Omental fat pad (tissue), 4 donors: ENCODE data around the gene KDM1A. TPM values are rescaled to one million over a fixed set of nuclear protein-coding genes. Genes with fewer than 3 reads are reported as not detected.

Source experiments
- ATAC-seq: fragments of 150-250 bp; one replicate; pipeline ENCODE4 v1.9.1; 2016; ENCODE audit warnings: mild to moderate bottlenecking, moderate library complexity; ENCODE audit not compliant: low FRiP score
- DNase-seq: peaks from one replicate; pipeline ENCODE4 v3.0.0-alpha.2; 2019; ENCODE audit warnings: low spot score
- CTCF ChIP-seq, 3 donors: fragments of 450-650 bp; IDR thresholded peaks; one replicate each; pipeline ENCODE4 v1.5.1; 2016 to 2017; ENCODE audit warnings: antibody characterized with exemption in 3 of 3, mild to moderate bottlenecking in 3 of 3, moderate library complexity in 2 of 3
- small RNA-seq: library from RNA; depleted of rRNA; stranded (forward); fragments of <200 nt; gene quantifications from one replicate; pipeline ENCODE3, GENCODE V24; 2016
- total RNA-seq, 4 donors: library from RNA; depleted of rRNA; stranded (reverse); fragments of >200 nt; gene quantifications; one replicate each; pipeline ENCODE4 v1.1.0, GENCODE V29; 2016

Gene KDM1A
- total RNA-seq, 4 donors from 2014 or later = 34.1 to 48.2 (median 39.6) TPM

- ATAC-seq (no peak), DNase-seq (no peak)
- TF ChIP-seq CTCF (IDR thresholded peaks at IDR 0.05) = no peak
Measured at GRCh38 chr1:23125489-23125888, 106.2 kb downstream of the KDM1A start.

- TF ChIP-seq CTCF (IDR thresholded peaks at IDR 0.05) = no peak
- no peak for DNase-seq
- ATAC-seq = no peak
Measured at GRCh38 chr1:23126200-23126599, 106.9 kb downstream of the KDM1A start.

- no peak for TF ChIP-seq CTCF (IDR thresholded peaks at IDR 0.05)
- DNase-seq = no peak
- ATAC-seq = no peak
Measured at GRCh38 chr1:23126801-23127200, 107.5 kb downstream of the KDM1A start.

GRCh38 chr1:23129846-23130245 lies 110.6 kb downstream of the KDM1A start:
- ATAC-seq = no peak
- TF ChIP-seq CTCF (IDR thresholded peaks at IDR 0.05) = no peak
- no peak for DNase-seq

- TF ChIP-seq CTCF (IDR thresholded peaks at IDR 0.05) = no peak
Measured at GRCh38 chr1:23132033-23132432, 112.8 kb downstream of the KDM1A start.

More at GRCh38 chr1:23132033-23132432, 112.8 kb downstream of the KDM1A start:
- ATAC-seq (no peak), DNase-seq (no peak)

Small RNAs within 50 kb of the gene (small RNA-seq; reads per million reads assigned to genes)
- gene MIR3115 = not detected
- gene MIR4419A = not detected

Other genes starting within 250 kb of the KDM1A start
- not detected for gene LACTBL1, start 46.6 kb upstream of the KDM1A start, total RNA-seq
- not detected for gene TEX46, start 3.6 kb upstream of the KDM1A start, total RNA-seq
- 10 to 100 TPM; 20.9 to 35.9 (median 31.3) TPM for gene LUZP1, start 149.4 kb downstream of the KDM1A start, total RNA-seq
- gene HTR1D, start 198.0 kb downstream of the KDM1A start, total RNA-seq = not detected